K562 (cell line): ENCODE data around the gene NES. TPM values are rescaled to one million over a fixed set of nuclear protein-coding genes. Genes with fewer than 3 reads are reported as not detected.

Experiments
- ATAC-seq: fragments of 200-7000 bp; cut with Tn5 transposase; 3 replicates; pipeline ENCODE4 v1.9.1; 2020; ENCODE audit warnings: moderate library complexity
- BruUV-seq: library from RNA; stranded (reverse); fragments of 400-500 nt; replicated peaks from 2 replicates; lab custom pipeline; 2021; lab: Mats Ljungman, UMichigan
- CTCF ChIA-PET: fragments of 300-600 bp; formaldehyde crosslinking; extraction: SDS; loops from one replicate; lab custom pipeline; 2021; ENCODE audit warnings: low intra/inter-chr PET ratio; lab: Yijun Ruan, JAX
- POLR2A ChIA-PET: fragments of 300-600, 350-650 bp; sonication (Branson Sonifier 250); formaldehyde crosslinking; extraction: SDS; loops from one replicate; lab custom pipeline; 2021; ENCODE audit warnings: antibody characterized with exemption, inconsistent platforms; lab: Yijun Ruan, JAX
- DNase-seq, 4 experiments: peaks; one replicate each; pipeline versions ENCODE4 v3.0.0 to v3.0.0-alpha.2; 2011 to 2018; ENCODE audit warnings: low spot score in 3 of 4, mixed read lengths in 3 of 4; ENCODE audit errors: extremely low read depth in 1 of 4
- FAIRE-seq: peaks from 2 replicates; lab custom pipeline; 2011; peaks lifted over from hg19 to GRCh38; lab: Jason Lieb, UNC
- H2AFZ ChIP-seq: 2 replicates; pipeline ENCODE4 v1.6.0; 2011; ENCODE audit warnings: low read depth, low read length, control low read depth, inconsistent platforms
- H3K27ac ChIP-seq: fragments of 200-600 bp; 3 replicates; pipeline ENCODE4 v1.8.0; 2011; ENCODE audit warnings: low read depth, mild to moderate bottlenecking, control low read depth, inconsistent platforms, low read length, moderate library complexity, mixed read lengths; ENCODE audit errors: extremely low read depth
- H3K27me3 ChIP-seq, 2 experiments: fragments of 300-600 bp in 1 of 2; 2 replicates in 1 of 2; 3 replicates in 1 of 2; pipeline versions ENCODE4 v1.6.0 to v1.8.0; 2011; ENCODE audit warnings: inconsistent platforms in 2 of 2, low read length in 2 of 2, mild to moderate bottlenecking in 1 of 2, mixed read lengths in 1 of 2, moderate library complexity in 1 of 2; ENCODE audit not compliant: control insufficient read depth in 2 of 2, insufficient read depth in 2 of 2
- H3K36me3 ChIP-seq: fragments of 300-600 bp; 3 replicates; pipeline ENCODE4 v1.8.0; 2011; ENCODE audit warnings: mild to moderate bottlenecking, low read length, inconsistent platforms; ENCODE audit not compliant: control insufficient read depth, insufficient read depth
- H3K4me1 ChIP-seq, 2 experiments: fragments of 200-600 bp in 1 of 2; replicated peaks in 1 of 2; 2 replicates in 1 of 2; 3 replicates in 1 of 2; pipeline versions ENCODE4 v1.5.1 to v1.8.0; 2011; ENCODE audit warnings: inconsistent platforms in 2 of 2, low read length in 2 of 2, mild to moderate bottlenecking in 1 of 2, mixed read lengths in 1 of 2, moderate library complexity in 1 of 2; ENCODE audit not compliant: control insufficient read depth in 2 of 2, insufficient read depth in 2 of 2
- H3K4me2 ChIP-seq: 2 replicates; pipeline ENCODE4 v1.6.1; 2011; ENCODE audit warnings: low read length, control low read depth, inconsistent platforms, mixed read lengths; ENCODE audit not compliant: insufficient read depth
- H3K4me3 ChIP-seq: fragments of 200-600 bp; sonication (generic), shearing (Covaris generic); 2 replicates; pipeline ENCODE4 v1.5.1; 2016; ENCODE audit warnings: control low read depth, inconsistent platforms
- H3K79me2 ChIP-seq: fragments of 200-600 bp; 3 replicates; pipeline ENCODE4 v1.8.0; 2011; ENCODE audit warnings: low read length, inconsistent platforms; ENCODE audit not compliant: control insufficient read depth, insufficient read depth
- H3K9ac ChIP-seq, 2 experiments: 2 replicates each; pipeline versions ENCODE4 v1.6.0 to v1.6.1; 2011; ENCODE audit warnings: low read depth in 2 of 2, low read length in 2 of 2, control low read depth in 1 of 2, inconsistent platforms in 1 of 2, mild to moderate bottlenecking in 1 of 2, mixed read lengths in 1 of 2; ENCODE audit not compliant: insufficient read depth in 1 of 2
- H3K9me1 ChIP-seq: one replicate; pipeline ENCODE4 v1.6.0; 2011; ENCODE audit warnings: inconsistent platforms, mild to moderate bottlenecking, low read length, moderate library complexity; ENCODE audit not compliant: control insufficient read depth, insufficient read depth
- H3K9me3 ChIP-seq: replicated peaks from 2 replicates; pipeline ENCODE4 v1.5.1; 2011; ENCODE audit warnings: low read depth, low read length, inconsistent platforms; ENCODE audit not compliant: control insufficient read depth, insufficient read depth
- H4K20me1 ChIP-seq: replicated peaks from 2 replicates; pipeline ENCODE4 v1.6.1; 2011; ENCODE audit warnings: low read length, inconsistent platforms, mixed read lengths; ENCODE audit not compliant: control insufficient read depth, insufficient read depth
- CBFB ChIP-seq: sonication (generic); formaldehyde crosslinking; IDR thresholded peaks from 2 replicates; pipeline ENCODE4 v1.4.0; 2020; ENCODE audit warnings: mild to moderate bottlenecking, missing genetic modification reagents
- FOXJ2 ChIP-seq: fragments of 200-800 bp; sonication (Bioruptor generic); IDR thresholded peaks from 2 replicates; pipeline ENCODE4 v1.6.1; 2016; ENCODE audit warnings: missing genetic modification characterization, missing compliant biosample characterization
- FOXM1 ChIP-seq, 2 experiments: fragments of 450-650 bp in 1 of 2; sonication (generic) in 1 of 2; formaldehyde crosslinking in 1 of 2; IDR thresholded peaks; 2 replicates each; pipeline versions ENCODE4 v1.6.1 to v1.9.0; 2017 to 2022; ENCODE audit warnings: low read depth in 2 of 2, mild to moderate bottlenecking in 2 of 2, missing genetic modification reagents in 1 of 2, moderate library complexity in 1 of 2
- HDAC3 ChIP-seq: fragments of 450-650 bp; IDR thresholded peaks from 2 replicates; pipeline ENCODE4 v1.6.1; 2018; ENCODE audit warnings: borderline replicate concordance, mild to moderate bottlenecking, moderate library complexity; ENCODE audit not compliant: partially characterized antibody
- ZBTB7A ChIP-seq: IDR thresholded peaks from 2 replicates; pipeline ENCODE4 v1.6.1; 2011; ENCODE audit warnings: low read depth, mild to moderate bottlenecking, low read length, moderate library complexity, borderline replicate concordance; ENCODE audit not compliant: control insufficient read depth
- ZC3H11A ChIP-seq: IDR thresholded peaks from 2 replicates; pipeline ENCODE4 v1.6.1; 2012; ENCODE audit warnings: low read depth, low read length, improper control_type of control experiment
- ZNF398 ChIP-seq: fragments of 250-450 bp; sonication (Bioruptor Pico); IDR thresholded peaks from 2 replicates; pipeline ENCODE4 v1.8.0; 2021; ENCODE audit warnings: moderate library complexity, mild to moderate bottlenecking, inconsistent platforms
- ZNF609 ChIP-seq: sonication (generic); formaldehyde crosslinking; IDR thresholded peaks from 2 replicates; pipeline ENCODE4 v1.8.1; 2023; ENCODE audit warnings: missing genetic modification reagents, mild to moderate bottlenecking, borderline replicate concordance
- WGBS: fragments of 100-300 bp; shearing (Covaris generic); methylation state at CpG from one replicate; pipeline ENCODE4 v1.1.6; 2016; ENCODE audit warnings: low coverage, mixed read lengths; ENCODE audit not compliant: insufficient coverage; ENCODE audit errors: missing lambda C conversion rate; 5-methylcytosine and 5-hydroxymethylcytosine counted together
- in situ Hi-C: fragments of 300-500 bp; cut with MboI; formaldehyde crosslinking; loops from 4 replicates; pipeline ENCODE4 v1.15.0; 2018; ENCODE audit warnings: inconsistent platforms, mixed read lengths
- intact Hi-C: fragments of 100-400 bp; cut with micrococcal nuclease; formaldehyde crosslinking; loops from 2 replicates; pipeline ENCODE4 v1.14.2; 2022
- polyA plus RNA-seq, 8 experiments: library from polyadenylated mRNA; depleted of rRNA in 4 of 8; stranded (reverse) in 5 of 8; unstranded in 3 of 8; fragments of >200 nt; fragmentation: Nextera tagmentation in 2 of 8; fragmentation: Illumina TruSeq in 1 of 8; extraction: Ambion mirVana in 2 of 8; extraction: Trizol in 1 of 8; gene quantifications; 2 replicates each; pipeline versions ENCODE4 v1.2.1 to v1.2.3, GENCODE V29; 2011 to 2014; ENCODE audit warnings: inconsistent platforms in 1 of 8, missing spikeins in 1 of 8
- total RNA-seq, 7 experiments: library from RNA; depleted of rRNA in 6 of 7; stranded (reverse); fragments of >200 nt in 6 of 7; fragmentation: Illumina TruSeq in 2 of 7; extraction: Trizol in 2 of 7; gene quantifications; 2 replicates each; pipeline versions ENCODE4 v1.2.1 to v1.2.3, GENCODE V29; 2011 to 2021; ENCODE audit warnings: low replicate concordance in 1 of 7

The NES gene
- total and polyA plus RNA-seq, 9 of the 15 experiments (the other 6 are each of a cell fraction or from before 2014, with no cell fraction given), result 0.10 to 8.6 (median 4.2) TPM

GRCh38 chr1:156643049-156643777, 34.0 kb downstream of the NES start:
- Histone ChIP-seq H4K20me1 (peaks cover 47% of the 10 kb centered on the region), H3K36me3 (peaks cover 43% of the 10 kb centered on the region), H3K79me2 (no peaks in the 10 kb centered on the region), H3K4me3 (no peak overlapping the region), H3K27me3 (no peaks in the 10 kb centered on the region), H3K9ac (no peak overlapping the region), H3K9me3 (no peaks in the 10 kb centered on the region), H3K27ac (no peak overlapping the region), H3K4me1 (peaks cover 0 to 26% of the 10 kb centered on the region in 2 experiments; a peak in 2 of 5 replicates), H2AFZ (no peak overlapping the region), H3K9me1 (no peaks in the 10 kb centered on the region), H3K4me2 (no peak overlapping the region)
- BruUV-seq, result no TSS peak
- no peak for FAIRE-seq
- TF ChIP-seq HDAC3, result no peak
- no peak for TF ChIP-seq ZBTB7A
- no peak for TF ChIP-seq CBFB (CRISPR knock-in tag)
- no peak for TF ChIP-seq ZNF398
- no peak for TF ChIP-seq ZC3H11A
- no peak for TF ChIP-seq FOXJ2 (tag)
- no peak for TF ChIP-seq ZNF609 (CRISPR knock-in tag)
- no peak for TF ChIP-seq FOXM1 (IDR thresholded peaks at IDR 0.05; ENCODE audit: low read depth)
- TF ChIP-seq FOXM1 (CRISPR knock-in tag; IDR thresholded peaks at IDR 0.05; ENCODE audit: low read depth), result no peak
- CTCF ChIA-PET, result no interaction called here
- WGBS, result 75% methylated on average over 4 of the region's 7 CpGs
- POLR2A ChIA-PET, result interaction anchor here (0.5 to 3.4 kb wide), 10 partner anchors 7 to 171 kb away, joined by 3 to 21 read pairs (median 4); no protein-coding TSS in a partner anchor
- DNase-seq, result no peak
- no peak for ATAC-seq
- intact Hi-C loops, result no loop called here
- in situ Hi-C loops, result no loop called here
